ENCODE measurements around the gene ARHGDIG.
"Not testable (repeated sequence)": the region's sequence is repeated elsewhere in the genome, so short reads cannot be mapped to it uniquely, and the experiment has no call there.

Gene ARHGDIG

GRCh38 chr16:253833-254232 is 26.6 kb upstream of the ARHGDIG start:
- Histone ChIP-seq H3K9ac (ENCODE audit: low read depth, low read length) (no peak overlapping the region), H3K4me1 (ENCODE audit: control insufficient read depth, insufficient read depth, low read length) (no peaks in the 10 kb centered on the region), H3K36me3 (ENCODE audit: control insufficient read depth, insufficient read depth, low read length) (peaks cover 11% of the 10 kb centered on the region), H3K4me3 (ENCODE audit: low read depth, low read length) (no peak overlapping the region), H3K27me3 (ENCODE audit: control insufficient read depth, insufficient read depth, low read length) (no peaks in the 10 kb centered on the region), H3K9me3 (ENCODE audit: control insufficient read depth, insufficient read depth, low read length) (no peaks in the 10 kb centered on the region)

- Histone ChIP-seq H3K9me3 (ENCODE audit: control insufficient read depth, insufficient read depth, low read length) (no peaks in the 10 kb centered on the region), H3K27me3 (ENCODE audit: control insufficient read depth, insufficient read depth, low read length) (no peaks in the 10 kb centered on the region), H3K9ac (ENCODE audit: low read depth, low read length) (no peak overlapping the region), H3K4me1 (ENCODE audit: control insufficient read depth, insufficient read depth, low read length) (no peaks in the 10 kb centered on the region), H3K36me3 (ENCODE audit: control insufficient read depth, insufficient read depth, low read length) (peaks cover 15% of the 10 kb centered on the region), H3K4me3 (ENCODE audit: low read depth, low read length) (no peak overlapping the region)
Measured at GRCh38 chr16:254461-254860, 25.9 kb upstream of the ARHGDIG start.

- peaks cover 21% of the 10 kb centered on the region for H3K36me3 ChIP-seq (ENCODE audit: control insufficient read depth, insufficient read depth, low read length)
Measured at GRCh38 chr16:255183-255582, 25.2 kb upstream of the ARHGDIG start.

DNA sequence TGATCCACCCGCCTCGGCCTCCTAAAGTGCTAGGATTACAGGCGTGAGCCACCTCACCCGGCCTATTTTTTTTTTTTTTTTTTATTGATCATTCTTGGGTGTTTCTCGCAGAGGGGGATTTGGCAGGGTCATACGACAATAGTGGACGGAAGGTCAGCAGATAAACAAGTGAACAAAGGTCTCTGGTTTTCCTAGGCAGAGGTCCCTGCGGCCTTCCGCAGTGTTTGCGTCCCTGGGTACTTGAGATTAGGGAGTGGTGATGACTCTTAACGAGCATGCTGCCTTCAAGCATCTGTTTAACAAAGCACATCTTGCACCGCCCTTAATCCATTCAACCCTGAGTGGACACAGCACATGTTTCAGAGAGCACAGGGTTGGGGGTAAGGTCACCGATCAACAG is 22.3 kb upstream of the ARHGDIG start:
- not testable (repeated sequence) for H3K9ac ChIP-seq (ENCODE audit: low read depth, low read length); H3K27me3 ChIP-seq (ENCODE audit: control insufficient read depth, insufficient read depth, low read length); H3K4me1 ChIP-seq (ENCODE audit: control insufficient read depth, insufficient read depth, low read length); H3K4me3 ChIP-seq (ENCODE audit: low read depth, low read length); H3K9me3 ChIP-seq (ENCODE audit: control insufficient read depth, insufficient read depth, low read length)
- peaks cover 41% of the 10 kb centered on the region for H3K36me3 ChIP-seq (ENCODE audit: control insufficient read depth, insufficient read depth, low read length)

More at GRCh38 chr16:255183-255582, 25.2 kb upstream of the ARHGDIG start:
- Histone ChIP-seq H3K4me1 (ENCODE audit: control insufficient read depth, insufficient read depth, low read length) (no peaks in the 10 kb centered on the region), H3K4me3 (ENCODE audit: low read depth, low read length) (no peak overlapping the region), H3K27me3 (ENCODE audit: control insufficient read depth, insufficient read depth, low read length) (no peaks in the 10 kb centered on the region), H3K9ac (ENCODE audit: low read depth, low read length) (no peak overlapping the region), H3K9me3 (ENCODE audit: control insufficient read depth, insufficient read depth, low read length) (no peaks in the 10 kb centered on the region)

GRCh38 chr16:259226-259625 is 21.2 kb upstream of the ARHGDIG start:
- Histone ChIP-seq H3K27me3 (ENCODE audit: control insufficient read depth, insufficient read depth, low read length) (no peaks in the 10 kb centered on the region), H3K4me3 (ENCODE audit: low read depth, low read length) (no peak overlapping the region), H3K36me3 (ENCODE audit: control insufficient read depth, insufficient read depth, low read length) (peaks cover 46% of the 10 kb centered on the region), H3K4me1 (ENCODE audit: control insufficient read depth, insufficient read depth, low read length) (no peaks in the 10 kb centered on the region), H3K9ac (ENCODE audit: low read depth, low read length) (no peak overlapping the region), H3K9me3 (ENCODE audit: control insufficient read depth, insufficient read depth, low read length) (no peaks in the 10 kb centered on the region)

DNA sequence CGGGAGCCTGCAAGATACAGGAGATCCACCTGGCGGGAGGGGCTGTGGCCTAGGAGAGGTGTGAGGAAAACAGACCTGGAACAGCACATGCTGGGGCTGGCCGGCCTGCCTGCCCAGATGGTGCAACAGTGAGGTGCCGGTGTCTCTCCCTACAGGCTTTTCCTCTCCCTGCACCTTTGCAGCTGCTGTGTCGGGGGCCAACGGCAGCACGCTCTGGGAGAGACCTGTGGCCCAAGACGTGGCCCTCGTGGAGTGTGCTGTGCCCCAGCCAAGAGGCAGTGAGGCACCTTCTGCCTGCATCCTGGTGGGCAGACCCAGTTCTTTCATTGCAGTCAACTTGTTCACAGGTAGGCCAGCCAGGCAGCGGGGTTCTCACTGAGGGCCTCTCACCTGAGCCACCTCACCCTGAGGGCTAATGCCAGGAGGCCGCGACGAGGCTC is 20.6 kb upstream of the ARHGDIG start:
- H3K4me3 ChIP-seq (ENCODE audit: low read depth, low read length): no peak overlapping the region
- H3K9me3 ChIP-seq (ENCODE audit: control insufficient read depth, insufficient read depth, low read length): no peaks in the 10 kb centered on the region
- H3K4me1 ChIP-seq (ENCODE audit: control insufficient read depth, insufficient read depth, low read length): no peaks in the 10 kb centered on the region
- no peaks in the 10 kb centered on the region for H3K27me3 ChIP-seq (ENCODE audit: control insufficient read depth, insufficient read depth, low read length)
- H3K9ac ChIP-seq (ENCODE audit: low read depth, low read length): no peak overlapping the region
- H3K36me3 ChIP-seq (ENCODE audit: control insufficient read depth, insufficient read depth, low read length): peaks cover 51% of the 10 kb centered on the region

GRCh38 chr16:260326-260725 is 20.1 kb upstream of the ARHGDIG start:
- H3K9ac ChIP-seq (ENCODE audit: low read depth, low read length): no peak overlapping the region
- H3K4me1 ChIP-seq (ENCODE audit: control insufficient read depth, insufficient read depth, low read length): no peaks in the 10 kb centered on the region
- H3K9me3 ChIP-seq (ENCODE audit: control insufficient read depth, insufficient read depth, low read length): no peaks in the 10 kb centered on the region
- H3K4me3 ChIP-seq (ENCODE audit: low read depth, low read length): no peak overlapping the region
- H3K36me3 ChIP-seq (ENCODE audit: control insufficient read depth, insufficient read depth, low read length): peaks cover 56% of the 10 kb centered on the region
- H3K27me3 ChIP-seq (ENCODE audit: control insufficient read depth, insufficient read depth, low read length): no peaks in the 10 kb centered on the region

- Histone ChIP-seq H3K27me3 (ENCODE audit: control insufficient read depth, insufficient read depth, low read length) (no peaks in the 10 kb centered on the region), H3K4me1 (ENCODE audit: control insufficient read depth, insufficient read depth, low read length) (no peaks in the 10 kb centered on the region), H3K4me3 (ENCODE audit: low read depth, low read length) (no peak overlapping the region), H3K9ac (ENCODE audit: low read depth, low read length) (no peak overlapping the region), H3K9me3 (ENCODE audit: control insufficient read depth, insufficient read depth, low read length) (no peaks in the 10 kb centered on the region), H3K36me3 (ENCODE audit: control insufficient read depth, insufficient read depth, low read length) (peaks cover 59% of the 10 kb centered on the region)
Measured at GRCh38 chr16:261031-261691, 19.2 kb upstream of the ARHGDIG start.

GRCh38 chr16:262121-262745 is 18.2 kb upstream of the ARHGDIG start:
- Histone ChIP-seq H3K4me1 (ENCODE audit: control insufficient read depth, insufficient read depth, low read length) (no peaks in the 10 kb centered on the region), H3K9ac (ENCODE audit: low read depth, low read length) (no peak overlapping the region), H3K9me3 (ENCODE audit: control insufficient read depth, insufficient read depth, low read length) (no peaks in the 10 kb centered on the region), H3K4me3 (ENCODE audit: low read depth, low read length) (no peak overlapping the region), H3K36me3 (ENCODE audit: control insufficient read depth, insufficient read depth, low read length) (peaks cover 58% of the 10 kb centered on the region), H3K27me3 (ENCODE audit: control insufficient read depth, insufficient read depth, low read length) (no peaks in the 10 kb centered on the region)

- Histone ChIP-seq H3K4me1 (ENCODE audit: control insufficient read depth, insufficient read depth, low read length) (no peaks in the 10 kb centered on the region), H3K9me3 (ENCODE audit: control insufficient read depth, insufficient read depth, low read length) (no peaks in the 10 kb centered on the region), H3K4me3 (ENCODE audit: low read depth, low read length) (no peak overlapping the region), H3K27me3 (ENCODE audit: control insufficient read depth, insufficient read depth, low read length) (no peaks in the 10 kb centered on the region), H3K9ac (ENCODE audit: low read depth, low read length) (no peak overlapping the region), H3K36me3 (ENCODE audit: control insufficient read depth, insufficient read depth, low read length) (peaks cover 58% of the 10 kb centered on the region)
Measured at GRCh38 chr16:263182-263774, 17.1 kb upstream of the ARHGDIG start.

DNA sequence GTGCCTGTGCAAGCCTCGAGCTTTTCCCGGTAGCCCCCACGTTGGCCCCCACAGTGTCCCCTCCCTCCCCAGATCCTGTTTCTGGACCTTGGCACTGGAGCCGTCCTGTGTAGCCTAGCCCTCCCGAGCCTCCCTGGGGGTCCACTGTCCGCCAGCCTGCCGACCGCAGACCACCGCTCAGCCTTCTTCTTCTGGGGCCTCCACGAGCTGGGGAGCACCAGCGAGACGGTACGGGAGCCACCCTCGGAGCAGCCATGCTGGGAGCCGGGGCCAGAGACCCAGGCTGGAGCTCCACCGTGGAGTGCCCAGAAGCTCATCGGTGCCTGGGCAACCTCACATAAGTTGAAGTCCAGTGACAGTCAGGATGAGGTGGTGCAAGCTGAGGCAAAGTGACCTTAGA is 16.4 kb upstream of the ARHGDIG start:
- Histone ChIP-seq H3K4me1 (ENCODE audit: control insufficient read depth, insufficient read depth, low read length) (no peaks in the 10 kb centered on the region), H3K9me3 (ENCODE audit: control insufficient read depth, insufficient read depth, low read length) (no peaks in the 10 kb centered on the region), H3K36me3 (ENCODE audit: control insufficient read depth, insufficient read depth, low read length) (peaks cover 58% of the 10 kb centered on the region), H3K27me3 (ENCODE audit: control insufficient read depth, insufficient read depth, low read length) (no peaks in the 10 kb centered on the region), H3K9ac (ENCODE audit: low read depth, low read length) (no peak overlapping the region), H3K4me3 (ENCODE audit: low read depth, low read length) (no peak overlapping the region)

DNA sequence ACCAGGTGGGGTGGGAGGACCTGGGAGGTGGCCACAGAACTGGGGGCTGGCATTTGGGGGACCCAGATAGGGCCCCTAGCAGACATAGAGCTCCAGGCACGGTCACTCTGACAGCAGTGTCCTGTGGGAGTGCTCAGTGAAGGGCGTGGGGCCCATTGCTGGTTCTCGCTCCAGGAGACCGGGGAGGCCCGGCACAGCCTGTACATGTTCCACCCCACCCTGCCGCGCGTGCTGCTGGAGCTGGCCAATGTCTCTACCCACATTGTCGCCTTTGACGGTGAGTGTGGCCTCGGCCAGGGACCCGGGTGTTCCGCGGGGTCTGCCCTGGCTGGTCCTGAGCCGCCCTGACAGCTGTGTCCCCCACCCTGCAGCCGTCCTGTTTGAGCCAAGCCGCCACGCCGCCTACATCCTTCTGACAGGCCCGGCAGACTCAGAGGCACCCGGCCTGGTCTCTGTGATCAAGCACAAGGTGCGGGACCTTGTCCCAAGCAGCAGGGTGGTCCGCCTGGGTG is 15.9 kb upstream of the ARHGDIG start:
- Histone ChIP-seq H3K27me3 (ENCODE audit: control insufficient read depth, insufficient read depth, low read length) (no peaks in the 10 kb centered on the region), H3K9me3 (ENCODE audit: control insufficient read depth, insufficient read depth, low read length) (no peaks in the 10 kb centered on the region), H3K9ac (ENCODE audit: low read depth, low read length) (no peak overlapping the region), H3K36me3 (ENCODE audit: control insufficient read depth, insufficient read depth, low read length) (peaks cover 53% of the 10 kb centered on the region), H3K4me3 (ENCODE audit: low read depth, low read length) (no peak overlapping the region), H3K4me1 (ENCODE audit: control insufficient read depth, insufficient read depth, low read length) (no peaks in the 10 kb centered on the region)
